Measurements from ENCODE around the gene POLE3. TPM values are rescaled to one million over a fixed set of nuclear protein-coding genes. Genes with fewer than 3 reads are reported as not detected.

Gene POLE3
- total and polyA plus RNA-seq, 2 experiments from 2014 or later, result 39.2 to 81.3 TPM

DNA sequence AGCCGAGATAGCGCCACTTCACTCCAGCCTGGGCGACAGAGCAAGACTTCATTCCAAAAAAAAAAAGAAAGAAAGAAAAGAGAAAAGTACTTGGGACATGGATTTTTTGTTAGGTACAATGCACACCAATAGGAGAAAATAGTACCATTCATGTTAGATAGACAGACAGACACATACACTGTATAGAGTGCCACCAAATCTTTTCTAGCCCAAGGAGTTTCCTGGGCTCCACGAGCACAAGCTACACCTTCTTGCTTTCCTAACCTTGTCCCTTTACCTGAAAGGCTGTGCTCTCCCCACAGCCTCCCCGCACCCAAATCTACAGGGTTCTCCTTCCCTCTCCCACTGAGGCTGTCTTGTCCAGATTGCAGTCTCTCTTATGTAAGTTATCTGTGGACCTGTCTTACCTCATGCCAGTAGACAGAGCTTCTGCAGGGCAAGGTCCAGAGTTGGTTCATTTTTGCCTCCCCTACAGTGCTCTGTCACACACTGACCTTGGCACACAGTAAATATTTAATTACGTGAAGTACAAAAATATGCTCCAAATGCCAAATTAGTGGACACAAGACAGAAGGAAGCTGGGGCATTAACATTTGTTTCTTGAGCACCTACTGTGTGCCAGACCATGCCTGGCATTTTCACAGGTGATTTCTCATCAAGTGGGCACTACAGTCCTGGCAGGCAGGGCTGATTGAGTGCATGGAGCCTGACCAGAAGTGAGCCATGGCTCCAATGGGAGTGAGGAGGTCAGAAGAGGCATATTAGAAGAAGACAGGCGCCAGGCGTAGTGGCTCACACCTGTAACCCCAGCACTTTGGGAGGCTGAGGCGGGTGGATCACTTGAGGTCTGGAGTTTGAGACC is 15.2 kb downstream of the POLE3 start:
- Histone ChIP-seq H3K27me3 (ENCODE audit: insufficient read depth) (no peaks in the 10 kb centered on the region), H4K20me1 (replicated peaks; ENCODE audit: insufficient read depth) (0 out of 2 replicates have a peak, but pooled peaks cover 2% of the 10 kb centered on the region), H3K79me2 (replicated peaks; ENCODE audit: insufficient read depth) (no peaks in the 10 kb centered on the region), H2AFZ (no peak overlapping the region), H3F3A (replicated peaks; ENCODE audit: low read depth) (no peaks in the 10 kb centered on the region), H3K4me3 (no peak overlapping the region), H3K4me2 (no peak overlapping the region), H3K4me1 (ENCODE audit: insufficient read depth) (no peaks in the 10 kb centered on the region), H3K36me3 (ENCODE audit: insufficient read depth) (no peaks in the 10 kb centered on the region), H3K27ac (ENCODE audit: low read depth) (no peak overlapping the region), H3K9me2 (ENCODE audit: insufficient read depth) (no peaks in the 10 kb centered on the region)
- Mint-ChIP-seq H3K9me3 (no peaks in the 10 kb centered on the region), H3K27ac (no peak overlapping the region), H3K4me3 (no peak overlapping the region), H3K27me3 (ENCODE audit: insufficient read depth, low read depth, poor library complexity) (peaks cover 7% of the 10 kb centered on the region), H3K36me3 (ENCODE audit: low read depth) (peaks cover 3% of the 10 kb centered on the region; the same call in 2 of the 3 replicates), H3K4me1 (no peaks in the 10 kb centered on the region)
- DNase-seq (ENCODE audit: low spot score) (no peak), ATAC-seq (no peak)
- TF ChIP-seq JUNB (IDR thresholded peaks at IDR 0.05; ENCODE audit: unreplicated experiment), result no peak
- no peak for TF ChIP-seq EZH2 (IDR thresholded peaks at IDR 0.05; ENCODE audit: low read depth, unreplicated experiment)
- no peak for TF ChIP-seq NANOG (IDR thresholded peaks at IDR 0.05; ENCODE audit: borderline replicate concordance)
- TF ChIP-seq STAT1 (IDR thresholded peaks at IDR 0.05; ENCODE audit: unreplicated experiment), result no peak
- TF ChIP-seq, protein P1, sequence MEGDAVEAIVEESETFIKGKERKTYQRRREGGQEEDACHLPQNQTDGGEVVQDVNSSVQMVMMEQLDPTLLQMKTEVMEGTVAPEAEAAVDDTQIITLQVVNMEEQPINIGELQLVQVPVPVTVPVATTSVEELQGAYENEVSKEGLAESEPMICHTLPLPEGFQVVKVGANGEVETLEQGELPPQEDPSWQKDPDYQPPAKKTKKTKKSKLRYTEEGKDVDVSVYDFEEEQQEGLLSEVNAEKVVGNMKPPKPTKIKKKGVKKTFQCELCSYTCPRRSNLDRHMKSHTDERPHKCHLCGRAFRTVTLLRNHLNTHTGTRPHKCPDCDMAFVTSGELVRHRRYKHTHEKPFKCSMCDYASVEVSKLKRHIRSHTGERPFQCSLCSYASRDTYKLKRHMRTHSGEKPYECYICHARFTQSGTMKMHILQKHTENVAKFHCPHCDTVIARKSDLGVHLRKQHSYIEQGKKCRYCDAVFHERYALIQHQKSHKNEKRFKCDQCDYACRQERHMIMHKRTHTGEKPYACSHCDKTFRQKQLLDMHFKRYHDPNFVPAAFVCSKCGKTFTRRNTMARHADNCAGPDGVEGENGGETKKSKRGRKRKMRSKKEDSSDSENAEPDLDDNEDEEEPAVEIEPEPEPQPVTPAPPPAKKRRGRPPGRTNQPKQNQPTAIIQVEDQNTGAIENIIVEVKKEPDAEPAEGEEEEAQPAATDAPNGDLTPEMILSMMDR (conservative IDR thresholded peaks at IDR 0.05; ENCODE audit: low read depth in 2 of 2), result no peak
- TF ChIP-seq, protein P2, sequence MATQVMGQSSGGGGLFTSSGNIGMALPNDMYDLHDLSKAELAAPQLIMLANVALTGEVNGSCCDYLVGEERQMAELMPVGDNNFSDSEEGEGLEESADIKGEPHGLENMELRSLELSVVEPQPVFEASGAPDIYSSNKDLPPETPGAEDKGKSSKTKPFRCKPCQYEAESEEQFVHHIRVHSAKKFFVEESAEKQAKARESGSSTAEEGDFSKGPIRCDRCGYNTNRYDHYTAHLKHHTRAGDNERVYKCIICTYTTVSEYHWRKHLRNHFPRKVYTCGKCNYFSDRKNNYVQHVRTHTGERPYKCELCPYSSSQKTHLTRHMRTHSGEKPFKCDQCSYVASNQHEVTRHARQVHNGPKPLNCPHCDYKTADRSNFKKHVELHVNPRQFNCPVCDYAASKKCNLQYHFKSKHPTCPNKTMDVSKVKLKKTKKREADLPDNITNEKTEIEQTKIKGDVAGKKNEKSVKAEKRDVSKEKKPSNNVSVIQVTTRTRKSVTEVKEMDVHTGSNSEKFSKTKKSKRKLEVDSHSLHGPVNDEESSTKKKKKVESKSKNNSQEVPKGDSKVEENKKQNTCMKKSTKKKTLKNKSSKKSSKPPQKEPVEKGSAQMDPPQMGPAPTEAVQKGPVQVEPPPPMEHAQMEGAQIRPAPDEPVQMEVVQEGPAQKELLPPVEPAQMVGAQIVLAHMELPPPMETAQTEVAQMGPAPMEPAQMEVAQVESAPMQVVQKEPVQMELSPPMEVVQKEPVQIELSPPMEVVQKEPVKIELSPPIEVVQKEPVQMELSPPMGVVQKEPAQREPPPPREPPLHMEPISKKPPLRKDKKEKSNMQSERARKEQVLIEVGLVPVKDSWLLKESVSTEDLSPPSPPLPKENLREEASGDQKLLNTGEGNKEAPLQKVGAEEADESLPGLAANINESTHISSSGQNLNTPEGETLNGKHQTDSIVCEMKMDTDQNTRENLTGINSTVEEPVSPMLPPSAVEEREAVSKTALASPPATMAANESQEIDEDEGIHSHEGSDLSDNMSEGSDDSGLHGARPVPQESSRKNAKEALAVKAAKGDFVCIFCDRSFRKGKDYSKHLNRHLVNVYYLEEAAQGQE (IDR thresholded peaks at IDR 0.05; ENCODE audit: unreplicated experiment), result no peak
- no peak for TF ChIP-seq POLR2AphosphoS5 (IDR thresholded peaks at IDR 0.05; ENCODE audit: low read depth)
- TF ChIP-seq, protein P3, sequence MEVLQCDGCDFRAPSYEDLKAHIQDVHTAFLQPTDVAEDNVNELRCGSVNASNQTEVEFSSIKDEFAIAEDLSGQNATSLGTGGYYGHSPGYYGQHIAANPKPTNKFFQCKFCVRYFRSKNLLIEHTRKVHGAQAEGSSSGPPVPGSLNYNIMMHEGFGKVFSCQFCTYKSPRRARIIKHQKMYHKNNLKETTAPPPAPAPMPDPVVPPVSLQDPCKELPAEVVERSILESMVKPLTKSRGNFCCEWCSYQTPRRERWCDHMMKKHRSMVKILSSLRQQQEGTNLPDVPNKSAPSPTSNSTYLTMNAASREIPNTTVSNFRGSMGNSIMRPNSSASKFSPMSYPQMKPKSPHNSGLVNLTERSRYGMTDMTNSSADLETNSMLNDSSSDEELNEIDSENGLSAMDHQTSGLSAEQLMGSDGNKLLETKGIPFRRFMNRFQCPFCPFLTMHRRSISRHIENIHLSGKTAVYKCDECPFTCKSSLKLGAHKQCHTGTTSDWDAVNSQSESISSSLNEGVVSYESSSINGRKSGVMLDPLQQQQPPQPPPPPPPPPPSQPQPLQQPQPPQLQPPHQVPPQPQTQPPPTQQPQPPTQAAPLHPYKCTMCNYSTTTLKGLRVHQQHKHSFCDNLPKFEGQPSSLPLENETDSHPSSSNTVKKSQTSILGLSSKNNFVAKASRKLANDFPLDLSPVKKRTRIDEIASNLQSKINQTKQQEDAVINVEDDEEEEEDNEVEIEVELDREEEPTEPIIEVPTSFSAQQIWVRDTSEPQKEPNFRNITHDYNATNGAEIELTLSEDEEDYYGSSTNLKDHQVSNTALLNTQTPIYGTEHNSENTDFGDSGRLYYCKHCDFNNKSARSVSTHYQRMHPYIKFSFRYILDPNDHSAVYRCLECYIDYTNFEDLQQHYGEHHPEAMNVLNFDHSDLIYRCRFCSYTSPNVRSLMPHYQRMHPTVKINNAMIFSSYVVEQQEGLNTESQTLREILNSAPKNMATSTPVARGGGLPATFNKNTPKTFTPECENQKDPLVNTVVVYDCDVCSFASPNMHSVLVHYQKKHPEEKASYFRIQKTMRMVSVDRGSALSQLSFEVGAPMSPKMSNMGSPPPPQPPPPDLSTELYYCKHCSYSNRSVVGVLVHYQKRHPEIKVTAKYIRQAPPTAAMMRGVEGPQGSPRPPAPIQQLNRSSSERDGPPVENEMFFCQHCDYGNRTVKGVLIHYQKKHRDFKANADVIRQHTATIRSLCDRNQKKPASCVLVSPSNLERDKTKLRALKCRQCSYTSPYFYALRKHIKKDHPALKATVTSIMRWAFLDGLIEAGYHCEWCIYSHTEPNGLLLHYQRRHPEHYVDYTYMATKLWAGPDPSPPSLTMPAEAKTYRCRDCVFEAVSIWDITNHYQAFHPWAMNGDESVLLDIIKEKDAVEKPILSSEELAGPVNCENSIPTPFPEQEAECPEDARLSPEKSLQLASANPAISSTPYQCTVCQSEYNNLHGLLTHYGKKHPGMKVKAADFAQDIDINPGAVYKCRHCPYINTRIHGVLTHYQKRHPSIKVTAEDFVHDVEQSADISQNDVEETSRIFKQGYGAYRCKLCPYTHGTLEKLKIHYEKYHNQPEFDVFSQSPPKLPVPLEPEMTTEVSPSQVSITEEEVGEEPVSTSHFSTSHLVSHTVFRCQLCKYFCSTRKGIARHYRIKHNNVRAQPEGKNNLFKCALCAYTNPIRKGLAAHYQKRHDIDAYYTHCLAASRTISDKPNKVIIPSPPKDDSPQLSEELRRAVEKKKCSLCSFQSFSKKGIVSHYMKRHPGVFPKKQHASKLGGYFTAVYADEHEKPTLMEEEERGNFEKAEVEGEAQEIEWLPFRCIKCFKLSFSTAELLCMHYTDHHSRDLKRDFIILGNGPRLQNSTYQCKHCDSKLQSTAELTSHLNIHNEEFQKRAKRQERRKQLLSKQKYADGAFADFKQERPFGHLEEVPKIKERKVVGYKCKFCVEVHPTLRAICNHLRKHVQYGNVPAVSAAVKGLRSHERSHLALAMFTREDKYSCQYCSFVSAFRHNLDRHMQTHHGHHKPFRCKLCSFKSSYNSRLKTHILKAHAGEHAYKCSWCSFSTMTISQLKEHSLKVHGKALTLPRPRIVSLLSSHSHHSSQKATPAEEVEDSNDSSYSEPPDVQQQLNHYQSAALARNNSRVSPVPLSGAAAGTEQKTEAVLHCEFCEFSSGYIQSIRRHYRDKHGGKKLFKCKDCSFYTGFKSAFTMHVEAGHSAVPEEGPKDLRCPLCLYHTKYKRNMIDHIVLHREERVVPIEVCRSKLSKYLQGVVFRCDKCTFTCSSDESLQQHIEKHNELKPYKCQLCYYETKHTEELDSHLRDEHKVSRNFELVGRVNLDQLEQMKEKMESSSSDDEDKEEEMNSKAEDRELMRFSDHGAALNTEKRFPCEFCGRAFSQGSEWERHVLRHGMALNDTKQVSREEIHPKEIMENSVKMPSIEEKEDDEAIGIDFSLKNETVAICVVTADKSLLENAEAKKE (CRISPR knock-in tag; IDR thresholded peaks at IDR 0.05), result no peak
- TF ChIP-seq, protein P4, sequence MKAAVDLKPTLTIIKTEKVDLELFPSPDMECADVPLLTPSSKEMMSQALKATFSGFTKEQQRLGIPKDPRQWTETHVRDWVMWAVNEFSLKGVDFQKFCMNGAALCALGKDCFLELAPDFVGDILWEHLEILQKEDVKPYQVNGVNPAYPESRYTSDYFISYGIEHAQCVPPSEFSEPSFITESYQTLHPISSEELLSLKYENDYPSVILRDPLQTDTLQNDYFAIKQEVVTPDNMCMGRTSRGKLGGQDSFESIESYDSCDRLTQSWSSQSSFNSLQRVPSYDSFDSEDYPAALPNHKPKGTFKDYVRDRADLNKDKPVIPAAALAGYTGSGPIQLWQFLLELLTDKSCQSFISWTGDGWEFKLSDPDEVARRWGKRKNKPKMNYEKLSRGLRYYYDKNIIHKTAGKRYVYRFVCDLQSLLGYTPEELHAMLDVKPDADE (IDR thresholded peaks at IDR 0.05), result no peak
- TF ChIP-seq EZH2phosphoT487 (IDR thresholded peaks at IDR 0.05; ENCODE audit: unreplicated experiment), result no peak
- TF ChIP-seq CREB1 (CRISPR knock-in tag; IDR thresholded peaks at IDR 0.05; ENCODE audit: low read depth), result no peak
- TF ChIP-seq ZNF331 (CRISPR knock-in tag; IDR thresholded peaks at IDR 0.05; ENCODE audit: low read depth), result no peak
- no peak for TF ChIP-seq ZNF114 (CRISPR knock-in tag; IDR thresholded peaks at IDR 0.05)
